ENCODE data around the gene GK2.

The GK2 gene

GRCh38 chr4:79403356-79403755 is 4.7 kb downstream of the GK2 start:
- H3K4me1 ChIP-seq, result no peaks in the 10 kb centered on the region
- H3K4me3 ChIP-seq, result no peak overlapping the region
- H3K36me3 ChIP-seq, result no peaks in the 10 kb centered on the region
- DNase-seq, result no peak
- TF ChIP-seq CTCF (IDR thresholded peaks at IDR 0.05), result no peak
- intact Hi-C loops (cut with DNase I; ENCODE audit: low total_unique reads), result no loop called here
- no peaks in the 10 kb centered on the region for H3K27me3 ChIP-seq
- H3K27ac ChIP-seq, result no peak overlapping the region
- H3K9me3 ChIP-seq, result no peaks in the 10 kb centered on the region

- Histone ChIP-seq H3K27me3 (no peaks in the 10 kb centered on the region), H3K4me1 (no peaks in the 10 kb centered on the region), H3K4me3 (no peak overlapping the region), H3K36me3 (no peaks in the 10 kb centered on the region), H3K9me3 (no peaks in the 10 kb centered on the region), H3K27ac (no peak overlapping the region)
- DNase-seq, result no peak
- TF ChIP-seq CTCF (IDR thresholded peaks at IDR 0.05), result no peak
- intact Hi-C loops (cut with DNase I; ENCODE audit: low total_unique reads), result no loop called here
Observed at GRCh38 chr4:79402332-79402851, 5.6 kb downstream of the GK2 start.

GRCh38 chr4:79399076-79399475 is 9.0 kb downstream of the GK2 start:
- Histone ChIP-seq H3K4me1 (no peaks in the 10 kb centered on the region), H3K4me3 (no peak overlapping the region), H3K27ac (no peak overlapping the region), H3K36me3 (no peaks in the 10 kb centered on the region), H3K27me3 (no peaks in the 10 kb centered on the region), H3K9me3 (no peaks in the 10 kb centered on the region)
- TF ChIP-seq CTCF (IDR thresholded peaks at IDR 0.05), result no peak
- no peak for DNase-seq
- intact Hi-C loops (cut with DNase I; ENCODE audit: low total_unique reads), result no loop called here

- Histone ChIP-seq H3K4me3 (no peak overlapping the region), H3K27me3 (no peaks in the 10 kb centered on the region), H3K27ac (no peak overlapping the region), H3K4me1 (no peaks in the 10 kb centered on the region), H3K9me3 (no peaks in the 10 kb centered on the region), H3K36me3 (no peaks in the 10 kb centered on the region)
- intact Hi-C loops (cut with DNase I; ENCODE audit: low total_unique reads), result no loop called here
- no peak for TF ChIP-seq CTCF (IDR thresholded peaks at IDR 0.05)
- no peak for DNase-seq
Observed at GRCh38 chr4:79397951-79398350, 10.1 kb downstream of the GK2 start.

- intact Hi-C loops (cut with DNase I; ENCODE audit: low total_unique reads), result no loop called here
- Histone ChIP-seq H3K9me3 (no peaks in the 10 kb centered on the region), H3K27ac (no peak overlapping the region), H3K27me3 (no peaks in the 10 kb centered on the region), H3K36me3 (no peaks in the 10 kb centered on the region), H3K4me3 (no peak overlapping the region), H3K4me1 (no peaks in the 10 kb centered on the region)
- no peak for DNase-seq
- TF ChIP-seq CTCF (IDR thresholded peaks at IDR 0.05), result no peak
Observed at GRCh38 chr4:79396794-79397193, 11.2 kb downstream of the GK2 start.

- H3K9me3 ChIP-seq, result no peaks in the 10 kb centered on the region
- no peaks in the 10 kb centered on the region for H3K27me3 ChIP-seq
- TF ChIP-seq CTCF (IDR thresholded peaks at IDR 0.05), result no peak
- no peak for DNase-seq
- H3K27ac ChIP-seq, result no peak overlapping the region
- no peak overlapping the region for H3K4me3 ChIP-seq
- intact Hi-C loops (cut with DNase I; ENCODE audit: low total_unique reads), result no loop called here
- no peaks in the 10 kb centered on the region for H3K36me3 ChIP-seq
- no peaks in the 10 kb centered on the region for H3K4me1 ChIP-seq
Observed at GRCh38 chr4:79395841-79396240, 12.2 kb downstream of the GK2 start.
